GM12864 (cell line): Measurements from ENCODE around the gene PABPN1.

ENCODE experiments used
- DNase-seq: peaks from one replicate; pipeline ENCODE4 v3.0.0-alpha.2; 2011; ENCODE audit warnings: low read depth
- H3K4me3 ChIP-seq: 2 replicates; pipeline ENCODE4 v1.5.1; 2011; ENCODE audit warnings: mild to moderate bottlenecking, low read depth, low read length, control low read depth
- CTCF ChIP-seq: IDR thresholded peaks from 2 replicates; pipeline ENCODE4 v1.5.1; 2011; ENCODE audit warnings: low read depth, mild to moderate bottlenecking, moderate library complexity, low read length, control low read depth, inconsistent platforms; ENCODE audit errors: missing control alignments

Gene PABPN1

GRCh38 chr14:23370221-23370620 is 49.0 kb downstream of the PABPN1 start:
- H3K4me3 ChIP-seq, result no peak overlapping the region
- no peak for TF ChIP-seq CTCF
- no peak for DNase-seq

GRCh38 chr14:23371865-23372264 is 50.6 kb downstream of the PABPN1 start:
- no peak overlapping the region for H3K4me3 ChIP-seq
- no peak for DNase-seq
- no peak for TF ChIP-seq CTCF

DNA sequence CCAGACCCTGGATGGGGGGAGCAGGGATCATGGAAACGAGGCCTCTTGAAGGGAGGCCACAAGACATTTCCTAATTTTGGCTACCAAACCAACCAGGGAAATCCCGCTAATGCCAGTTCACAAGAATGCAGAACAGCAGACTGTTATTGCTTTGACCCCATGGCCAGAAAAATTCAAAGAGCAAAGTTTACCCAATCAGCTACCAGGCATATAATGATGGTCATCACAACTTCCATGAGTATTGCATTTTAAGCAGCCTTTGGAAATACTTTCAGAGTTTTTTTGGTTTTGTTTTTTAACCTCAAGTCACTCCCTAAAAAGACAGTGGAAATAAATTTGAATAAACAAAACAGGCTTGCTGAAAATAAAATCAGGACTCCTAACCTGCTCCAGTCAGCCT is 51.3 kb downstream of the PABPN1 start, which contains the start of gene IL25:
IL25 (plus strand) TSS at position 301 of the 400 bp plus-strand sequence.
- no peak within 1 kb of the TSS for H3K4me3 ChIP-seq
- no peak for DNase-seq
- TF ChIP-seq CTCF, result no peak

- DNase-seq, result no peak
- TF ChIP-seq CTCF, result no peak
- no peak overlapping the region for H3K4me3 ChIP-seq
These were observed 51.8 kb downstream of the PABPN1 start for GRCh38 chr14:23373041-23373440.
